ENCODE data around the gene RSPRY1.

The RSPRY1 gene

DNA sequence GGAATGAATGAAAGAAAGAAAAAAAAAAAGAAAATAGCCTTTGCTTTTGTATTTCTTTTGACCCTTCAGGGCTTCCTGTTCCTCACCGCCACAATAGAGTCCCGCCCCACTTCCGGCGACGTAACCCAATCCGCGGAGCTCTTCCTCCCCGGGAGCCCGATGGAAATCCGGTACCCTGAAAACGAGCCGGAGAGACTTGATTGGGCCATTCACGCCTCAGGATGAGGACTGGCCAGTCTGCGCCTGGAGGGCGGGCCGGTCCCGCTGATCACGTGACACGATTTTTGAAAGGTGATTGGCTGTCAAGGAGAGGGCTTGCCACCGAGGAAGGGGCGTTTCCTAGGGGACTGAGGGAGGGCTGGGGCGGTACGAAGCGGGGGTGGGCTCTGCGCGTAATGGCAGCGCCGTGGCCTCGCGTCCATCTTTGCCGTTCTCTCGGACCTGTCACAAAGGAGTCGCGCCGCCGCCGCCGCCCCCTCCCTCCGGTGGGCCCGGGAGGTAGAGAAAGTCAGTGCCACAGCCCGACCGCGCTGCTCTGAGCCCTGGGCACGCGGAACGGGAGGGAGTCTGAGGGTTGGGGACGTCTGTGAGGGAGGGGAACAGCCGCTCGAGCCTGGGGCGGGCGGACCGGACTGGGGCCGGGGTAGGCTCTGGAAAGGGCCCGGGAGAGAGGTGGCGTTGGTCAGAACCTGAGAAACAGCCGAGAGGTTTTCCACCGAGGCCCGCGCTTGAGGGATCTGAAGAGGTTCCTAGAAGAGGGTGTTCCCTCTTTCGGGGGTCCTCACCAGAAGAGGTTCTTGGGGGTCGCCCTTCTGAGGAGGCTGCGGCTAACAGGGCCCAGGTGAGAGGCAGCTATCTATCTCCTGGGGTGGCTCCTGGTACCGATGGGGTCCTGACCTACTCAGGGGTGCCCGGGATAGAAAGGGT lies at the start of gene RSPRY1, which contains the start of gene PSME3IP1:
RSPRY1 (plus strand) TSS at position 385 of the 927 bp plus-strand sequence. CDS start 18,330 bp downstream, outside the sequence.
PSME3IP1 (minus strand) TSS at position 95 of the 927 bp plus-strand sequence. CDS start 12,185 bp downstream, outside the sequence.
- DNase-seq (ENCODE audit: low spot score), result peak; percentile 98

- no peak for DNase-seq (ENCODE audit: low spot score)
Observed at GRCh38 chr16:57137043-57137442, 49.1 kb upstream of the RSPRY1 start.

- no peak for DNase-seq (ENCODE audit: low spot score)
Observed at GRCh38 chr16:57137566-57138273, 48.4 kb upstream of the RSPRY1 start.

GRCh38 chr16:57138281-57138935 lies 47.7 kb upstream of the RSPRY1 start:
- DNase-seq (ENCODE audit: low spot score), result no peak

- peak; percentile 57 for DNase-seq (ENCODE audit: low spot score)
Observed at GRCh38 chr16:57140931-57141668, 45.0 kb upstream of the RSPRY1 start.

DNA sequence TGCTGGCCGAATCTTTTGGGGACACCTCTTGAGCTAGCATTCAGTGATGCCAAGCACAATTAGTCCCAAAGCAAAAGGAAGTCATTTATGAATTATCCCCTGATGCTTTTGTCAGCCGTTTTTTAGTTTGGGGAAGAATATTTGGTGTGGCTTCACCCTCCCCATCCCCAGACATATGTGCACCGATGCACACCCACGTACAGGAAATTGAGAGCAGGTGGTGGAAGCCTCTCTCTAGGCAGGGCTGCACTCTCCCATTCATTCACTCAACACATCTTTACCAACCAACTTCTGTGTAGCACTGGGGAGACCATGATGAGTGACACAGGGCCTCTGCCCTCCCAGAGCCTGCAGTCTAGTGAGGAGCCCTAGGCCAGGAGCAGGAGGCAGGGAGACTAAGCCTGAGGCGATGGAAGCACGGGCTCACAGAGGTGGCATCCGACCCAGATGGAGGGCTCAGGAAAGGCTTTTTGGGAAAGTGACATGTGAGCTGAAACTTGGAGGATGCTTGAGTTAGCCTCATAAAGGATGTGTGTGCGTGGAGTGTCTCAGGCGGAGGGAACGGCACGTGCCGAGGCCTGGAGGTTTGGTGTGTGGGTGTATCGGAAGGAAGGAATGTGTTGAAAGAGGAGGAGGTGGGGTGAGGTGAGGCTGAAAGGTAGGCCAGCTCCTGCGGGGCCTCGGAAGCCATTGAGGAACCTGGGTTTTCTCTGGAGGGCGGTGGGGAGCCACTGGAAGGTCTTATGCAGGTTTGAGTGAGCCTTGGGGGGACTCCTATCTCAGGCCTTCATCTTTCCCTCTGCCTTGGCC lies 44.1 kb upstream of the RSPRY1 start:
- DNase-seq (ENCODE audit: low spot score), result no peak

- DNase-seq (ENCODE audit: low spot score), result no peak
Observed at GRCh38 chr16:57143149-57143921, 42.8 kb upstream of the RSPRY1 start.

DNA sequence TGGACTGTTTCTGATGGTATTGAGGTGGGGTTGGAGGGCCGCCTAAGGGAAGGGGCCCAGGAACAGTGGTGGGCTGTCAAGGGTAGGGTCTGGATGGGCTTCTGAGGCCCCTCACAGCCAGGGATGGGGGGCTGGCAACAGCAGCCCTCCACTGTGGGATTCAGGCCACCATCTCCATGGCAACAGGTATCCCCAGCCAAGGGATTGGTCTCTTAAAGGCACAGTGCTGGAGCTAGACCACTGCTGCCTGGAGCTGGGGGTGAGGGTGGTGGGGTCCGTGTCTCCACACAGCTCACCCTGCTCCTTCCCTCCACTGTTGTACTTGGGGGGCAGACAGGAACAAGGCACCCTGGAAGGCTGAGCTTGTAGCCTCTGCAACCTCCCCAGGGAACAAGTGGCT lies 42.1 kb upstream of the RSPRY1 start:
- DNase-seq (ENCODE audit: low spot score), result no peak

DNA sequence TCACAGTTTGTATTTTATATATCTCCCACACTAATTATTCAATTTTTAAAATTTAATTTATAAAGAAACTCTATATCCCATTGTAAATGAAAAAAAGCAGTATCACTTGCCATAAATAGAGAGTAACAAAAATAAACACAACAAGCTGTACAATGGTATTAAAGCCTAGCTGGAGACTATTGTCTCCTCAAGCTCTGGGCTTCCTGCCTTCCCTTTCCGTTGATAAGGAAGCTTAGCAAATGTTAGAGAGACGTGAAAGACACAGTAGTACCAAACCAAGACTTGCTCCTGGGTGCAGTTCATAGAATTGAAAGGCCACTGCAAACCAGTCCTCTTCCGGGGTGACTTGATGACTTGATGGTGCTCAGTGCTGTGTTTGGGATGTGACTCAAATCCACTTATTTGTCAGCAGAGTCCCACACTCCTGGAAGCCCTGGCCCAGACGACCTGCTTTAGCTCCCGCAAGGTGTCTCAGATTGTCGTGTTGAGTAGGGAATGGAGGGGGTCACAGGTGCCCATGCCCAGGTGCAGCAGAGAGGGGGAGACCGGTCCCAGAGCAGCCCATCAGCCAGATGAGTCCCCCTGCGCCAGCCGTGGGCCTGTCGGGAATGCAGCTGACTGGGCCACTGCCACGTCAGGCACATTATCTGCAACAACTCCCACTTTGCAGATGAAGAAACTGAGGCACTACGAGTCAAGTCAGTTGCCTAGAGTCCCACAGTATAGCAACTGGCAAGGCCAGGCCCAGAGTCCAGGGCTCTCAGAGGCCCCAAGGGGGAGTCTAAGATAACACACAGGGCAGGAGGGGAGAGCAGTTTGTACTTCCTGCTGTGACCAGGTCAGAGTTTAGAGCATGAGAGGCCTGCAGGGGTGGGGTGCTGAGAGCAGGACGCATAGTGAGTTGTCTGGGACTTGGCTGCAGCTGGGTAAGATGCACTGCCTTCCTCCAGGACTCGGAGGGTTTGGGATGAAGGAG lies 40.8 kb upstream of the RSPRY1 start:
- peak; percentile 55 for DNase-seq (ENCODE audit: low spot score)

DNA sequence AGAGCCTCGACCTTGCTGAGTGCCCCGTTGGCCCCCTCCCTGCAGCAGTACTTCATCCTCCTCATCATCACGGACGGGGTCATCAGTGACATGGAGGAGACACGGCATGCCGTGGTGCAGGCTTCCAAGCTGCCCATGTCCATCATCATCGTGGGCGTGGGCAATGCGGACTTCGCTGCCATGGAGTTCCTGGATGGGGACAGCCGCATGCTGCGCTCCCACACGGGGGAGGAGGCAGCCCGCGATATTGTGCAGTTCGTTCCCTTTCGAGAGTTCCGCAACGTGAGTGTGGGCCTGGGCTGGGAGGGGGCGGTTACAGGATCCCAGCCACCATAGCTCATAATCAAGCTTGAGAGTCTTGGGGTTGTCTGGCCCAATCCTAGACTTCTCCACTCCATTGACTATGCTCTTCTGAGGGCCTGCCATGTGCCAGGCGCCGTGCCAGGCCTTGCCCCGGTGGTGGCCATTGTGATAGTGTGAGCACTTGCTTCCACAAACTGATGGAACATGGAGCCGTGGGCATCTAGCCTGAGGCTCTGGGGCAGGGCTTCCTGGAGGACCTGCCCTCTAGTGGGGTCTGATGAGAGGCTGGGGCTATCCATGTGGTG lies 40.0 kb upstream of the RSPRY1 start:
- DNase-seq (ENCODE audit: low spot score), result peak; percentile 53

DNA sequence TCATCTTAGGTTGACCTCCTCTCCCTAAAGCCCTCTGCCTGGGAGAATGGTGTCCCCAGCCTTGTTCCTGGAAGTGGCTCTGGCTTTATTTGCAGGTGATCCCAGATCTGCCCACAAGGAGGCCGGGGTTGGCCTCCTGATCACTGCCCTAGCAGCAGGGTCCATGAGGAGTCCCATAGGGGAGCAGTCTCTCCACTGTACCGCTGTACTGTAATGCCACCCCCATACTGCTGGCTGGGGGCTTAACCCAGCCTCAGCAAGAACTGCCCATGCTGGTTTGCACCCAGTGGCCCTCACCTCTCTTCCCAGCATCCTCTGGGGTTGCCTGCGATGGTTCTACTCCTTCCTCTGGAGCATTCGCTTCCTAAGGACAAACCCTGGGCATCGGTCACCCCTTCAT lies 39.4 kb upstream of the RSPRY1 start:
- DNase-seq (ENCODE audit: low spot score), result peak; percentile 62

DNA sequence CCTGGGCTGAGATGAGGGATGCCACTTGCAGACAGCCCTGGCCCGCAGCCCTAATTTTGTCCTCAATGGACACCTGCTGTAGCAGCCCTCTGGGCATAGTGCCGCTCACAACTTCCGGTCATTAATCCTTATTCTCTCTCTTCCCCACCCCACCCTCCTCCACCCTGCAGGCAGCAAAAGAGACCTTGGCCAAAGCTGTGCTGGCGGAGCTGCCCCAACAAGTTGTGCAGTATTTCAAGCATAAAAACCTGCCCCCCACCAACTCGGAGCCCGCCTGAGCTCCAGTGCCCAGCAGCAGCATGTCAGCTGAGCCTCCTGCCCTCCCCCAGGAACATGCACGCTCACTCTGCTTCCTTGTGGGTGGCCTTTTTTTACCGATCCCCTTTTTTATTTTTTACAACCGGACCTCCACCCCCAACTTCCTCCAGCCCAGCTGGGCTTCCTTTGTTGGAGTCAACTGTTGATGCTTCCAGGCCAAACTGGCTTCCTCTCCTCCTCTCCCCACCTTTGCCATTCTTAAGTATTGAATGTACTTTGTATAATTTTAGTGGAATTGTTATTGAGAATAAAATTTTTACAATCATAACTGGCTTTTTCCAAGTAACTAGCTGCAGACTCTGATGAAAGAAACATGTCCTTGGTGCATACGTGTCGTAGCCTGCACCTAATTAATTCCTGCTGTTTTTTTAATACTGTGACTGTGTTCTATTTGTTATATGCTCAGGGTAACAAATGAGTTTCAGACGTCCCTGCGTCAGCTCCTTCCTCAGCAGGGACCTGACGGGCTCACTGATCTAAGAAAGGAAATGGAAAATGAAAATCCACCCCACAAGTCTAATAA lies 38.5 kb upstream of the RSPRY1 start:
- DNase-seq (ENCODE audit: low spot score), result peak; percentile 64

GRCh38 chr16:57148481-57148880 lies 37.6 kb upstream of the RSPRY1 start:
- DNase-seq (ENCODE audit: low spot score), result no peak

DNA sequence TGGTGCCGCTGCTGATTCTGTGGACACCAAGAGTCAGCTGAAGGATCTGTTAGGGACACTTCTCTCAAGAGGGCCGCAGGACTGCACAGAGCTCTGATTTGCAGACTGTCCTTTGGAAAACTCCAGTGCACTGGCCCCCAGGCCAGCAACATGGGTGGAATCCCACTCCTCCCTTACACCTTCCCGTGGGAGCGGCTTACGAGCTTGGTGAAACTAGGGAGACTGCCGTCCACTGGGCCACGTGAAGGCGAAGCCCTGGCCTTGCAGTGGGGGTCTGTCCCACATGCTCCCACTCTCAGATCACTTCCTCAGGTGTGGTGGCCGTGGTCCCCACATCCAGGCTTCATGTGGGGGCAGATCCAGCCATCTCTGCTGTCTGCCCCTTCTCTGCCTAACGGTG lies 36.7 kb upstream of the RSPRY1 start:
- no peak for DNase-seq (ENCODE audit: low spot score)

GRCh38 chr16:57150682-57151330 lies 35.3 kb upstream of the RSPRY1 start:
- DNase-seq (ENCODE audit: low spot score), result no peak

DNA sequence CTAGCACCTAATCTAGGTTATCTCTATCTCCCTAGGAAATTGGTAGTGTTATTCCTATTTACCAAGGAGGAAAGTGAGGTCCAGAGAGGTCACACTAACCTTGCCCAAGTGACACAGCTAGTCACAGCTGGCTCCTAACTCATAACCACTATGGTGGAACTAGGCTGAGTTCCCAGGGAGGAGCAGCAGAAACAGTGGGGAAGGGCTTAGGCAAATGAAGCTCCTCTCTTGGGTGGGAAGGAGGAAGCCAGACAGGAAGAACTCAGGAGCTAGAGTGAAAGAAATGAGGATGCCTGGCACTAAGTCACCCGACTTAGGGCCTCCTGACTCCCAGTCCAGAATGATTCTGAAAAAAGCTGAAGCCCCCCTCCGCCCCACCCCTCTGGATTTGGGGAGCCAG lies 34.8 kb upstream of the RSPRY1 start:
- DNase-seq (ENCODE audit: low spot score), result no peak
